ENCODE measurements around the gene SLC15A2.
"Not testable (repeated sequence)": the region's sequence is repeated elsewhere in the genome, so short reads cannot be mapped to it uniquely, and the experiment has no call there.

SLC15A2 gene

DNA sequence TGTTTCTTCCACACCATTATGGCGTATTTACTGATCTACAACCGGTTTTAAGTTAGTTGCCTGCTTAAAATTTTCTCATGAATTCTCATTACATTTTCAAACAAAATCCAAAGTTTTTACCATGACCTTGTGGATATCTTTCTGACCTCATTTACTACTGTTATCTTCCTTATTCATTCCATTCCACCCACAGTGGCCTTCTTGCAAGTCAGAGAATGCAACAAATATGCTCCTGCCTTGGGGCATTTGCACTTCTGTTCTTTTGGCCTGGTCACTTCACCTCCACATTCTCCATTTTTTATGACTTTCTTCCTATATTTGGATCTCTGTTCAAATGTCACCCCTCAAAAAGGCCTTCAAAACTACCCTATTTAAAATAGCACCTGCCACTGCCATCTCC lies 8.8 kb upstream of the SLC15A2 start:
- H3K36me3 ChIP-seq (ENCODE audit: control insufficient read depth, insufficient read depth, low read length): no peaks in the 10 kb centered on the region

DNA sequence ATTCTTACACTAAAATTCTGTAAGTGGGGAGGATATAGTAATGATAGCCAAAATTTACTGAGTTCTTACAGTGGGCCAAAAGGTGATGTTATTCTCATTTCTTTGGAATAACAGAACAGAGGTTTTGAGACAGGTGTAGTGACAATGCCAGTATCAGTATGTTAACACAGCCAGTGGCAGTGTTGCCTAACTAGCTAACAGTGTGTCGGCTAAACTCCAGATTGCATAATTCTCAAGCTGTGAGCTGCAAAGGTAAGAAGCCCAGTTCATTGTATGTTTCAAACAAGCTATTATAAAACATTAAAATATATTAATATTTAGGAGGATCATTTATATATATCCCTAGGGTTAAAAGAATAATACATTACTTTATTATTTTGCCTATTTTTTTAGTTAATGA lies 920 bp downstream of the SLC15A2 start:
- Histone ChIP-seq H3K4me3 (ENCODE audit: low read length) (no peak overlapping the region), H3K4me1 (ENCODE audit: control insufficient read depth, insufficient read depth, low read length) (peaks cover 2% of the 10 kb centered on the region), H3K36me3 (ENCODE audit: control insufficient read depth, insufficient read depth, low read length) (no peaks in the 10 kb centered on the region), H3K9ac (ENCODE audit: low read length) (no peak overlapping the region), H3K27me3 (ENCODE audit: control insufficient read depth, insufficient read depth, low read length) (no peaks in the 10 kb centered on the region), H3K27ac (ENCODE audit: low read depth, low read length) (no peak overlapping the region)

More for the DNA sequence above, 8.8 kb upstream of the SLC15A2 start:
- H3K4me1 ChIP-seq (ENCODE audit: control insufficient read depth, insufficient read depth, low read length): no peaks in the 10 kb centered on the region
- no peak overlapping the region for H3K4me3 ChIP-seq (ENCODE audit: low read length)
- no peak overlapping the region for H3K27ac ChIP-seq (ENCODE audit: low read depth, low read length)
- H3K9ac ChIP-seq (ENCODE audit: low read length): no peak overlapping the region
- no peaks in the 10 kb centered on the region for H3K27me3 ChIP-seq (ENCODE audit: control insufficient read depth, insufficient read depth, low read length)

DNA sequence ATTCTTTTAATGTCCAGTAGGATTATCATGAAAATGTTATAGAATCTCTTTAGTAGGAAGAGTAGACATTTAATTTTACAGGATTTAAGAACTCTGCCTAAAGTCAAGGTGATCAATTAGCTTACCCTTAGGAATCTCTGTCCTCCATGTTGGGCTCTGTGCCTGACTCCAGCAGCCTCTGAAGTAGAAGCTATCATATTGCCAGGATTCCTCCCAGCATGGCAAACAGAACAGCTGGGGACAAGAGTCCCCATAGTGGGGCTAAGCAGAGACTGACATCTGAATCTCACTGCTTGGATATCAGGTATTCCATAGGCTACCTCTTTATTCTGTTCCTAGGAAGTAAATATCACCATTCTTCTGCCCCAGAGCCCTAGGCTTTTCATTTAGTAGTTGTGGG lies 1.5 kb downstream of the SLC15A2 start:
- peaks cover 2% of the 10 kb centered on the region for H3K4me1 ChIP-seq (ENCODE audit: control insufficient read depth, insufficient read depth, low read length)
- no peak overlapping the region for H3K4me3 ChIP-seq (ENCODE audit: low read length)
- H3K36me3 ChIP-seq (ENCODE audit: control insufficient read depth, insufficient read depth, low read length): no peaks in the 10 kb centered on the region
- H3K27ac ChIP-seq (ENCODE audit: low read depth, low read length): no peak overlapping the region
- no peaks in the 10 kb centered on the region for H3K27me3 ChIP-seq (ENCODE audit: control insufficient read depth, insufficient read depth, low read length)
- H3K9ac ChIP-seq (ENCODE audit: low read length): no peak overlapping the region

DNA sequence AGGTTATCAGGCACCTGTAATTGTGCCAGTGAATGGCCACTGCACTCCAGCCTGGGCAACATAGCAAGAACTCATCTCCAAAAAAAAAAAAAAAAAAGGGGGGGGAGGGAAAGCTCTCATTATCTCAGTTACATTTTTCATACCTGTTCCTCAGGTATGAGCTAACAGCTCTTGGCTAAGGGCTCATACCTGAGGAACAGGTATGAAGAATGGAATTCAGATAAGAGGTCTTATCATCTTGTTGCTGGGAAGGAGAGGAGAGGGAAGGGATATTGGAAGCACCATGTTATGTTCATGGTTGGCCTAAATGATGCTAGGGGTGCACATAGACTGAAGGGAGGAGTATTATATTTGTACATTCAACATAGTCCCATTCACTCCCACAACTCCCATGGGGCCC lies 2.6 kb downstream of the SLC15A2 start:
- Histone ChIP-seq H3K36me3 (ENCODE audit: control insufficient read depth, insufficient read depth, low read length) (no peaks in the 10 kb centered on the region), H3K27ac (ENCODE audit: low read depth, low read length) (no peak overlapping the region), H3K27me3 (ENCODE audit: control insufficient read depth, insufficient read depth, low read length) (no peaks in the 10 kb centered on the region), H3K4me1 (ENCODE audit: control insufficient read depth, insufficient read depth, low read length) (peaks cover 2% of the 10 kb centered on the region), H3K9ac (ENCODE audit: low read length) (no peak overlapping the region), H3K4me3 (ENCODE audit: low read length) (no peak overlapping the region)

DNA sequence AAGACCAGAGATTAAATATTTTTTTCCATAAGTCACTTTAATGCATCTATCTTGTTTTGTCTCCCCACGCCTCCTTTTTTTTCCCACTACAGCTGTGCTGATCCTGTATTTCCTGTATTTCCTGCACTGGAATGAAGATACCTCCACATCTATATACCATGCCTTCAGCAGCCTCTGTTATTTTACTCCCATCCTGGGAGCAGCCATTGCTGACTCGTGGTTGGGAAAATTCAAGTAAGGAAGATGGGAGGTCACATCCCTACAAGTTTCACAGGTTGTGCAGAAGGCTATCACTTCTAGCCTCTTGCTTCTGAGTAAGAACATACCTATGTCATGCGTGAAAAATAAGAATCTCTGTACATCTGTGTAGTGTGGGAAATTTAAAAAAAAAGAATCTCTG lies 3.1 kb downstream of the SLC15A2 start:
- Histone ChIP-seq H3K9ac (ENCODE audit: low read length) (no peak overlapping the region), H3K27ac (ENCODE audit: low read depth, low read length) (no peak overlapping the region), H3K36me3 (ENCODE audit: control insufficient read depth, insufficient read depth, low read length) (no peaks in the 10 kb centered on the region), H3K4me3 (ENCODE audit: low read length) (no peak overlapping the region), H3K27me3 (ENCODE audit: control insufficient read depth, insufficient read depth, low read length) (no peaks in the 10 kb centered on the region), H3K4me1 (ENCODE audit: control insufficient read depth, insufficient read depth, low read length) (peaks cover 2% of the 10 kb centered on the region)

DNA sequence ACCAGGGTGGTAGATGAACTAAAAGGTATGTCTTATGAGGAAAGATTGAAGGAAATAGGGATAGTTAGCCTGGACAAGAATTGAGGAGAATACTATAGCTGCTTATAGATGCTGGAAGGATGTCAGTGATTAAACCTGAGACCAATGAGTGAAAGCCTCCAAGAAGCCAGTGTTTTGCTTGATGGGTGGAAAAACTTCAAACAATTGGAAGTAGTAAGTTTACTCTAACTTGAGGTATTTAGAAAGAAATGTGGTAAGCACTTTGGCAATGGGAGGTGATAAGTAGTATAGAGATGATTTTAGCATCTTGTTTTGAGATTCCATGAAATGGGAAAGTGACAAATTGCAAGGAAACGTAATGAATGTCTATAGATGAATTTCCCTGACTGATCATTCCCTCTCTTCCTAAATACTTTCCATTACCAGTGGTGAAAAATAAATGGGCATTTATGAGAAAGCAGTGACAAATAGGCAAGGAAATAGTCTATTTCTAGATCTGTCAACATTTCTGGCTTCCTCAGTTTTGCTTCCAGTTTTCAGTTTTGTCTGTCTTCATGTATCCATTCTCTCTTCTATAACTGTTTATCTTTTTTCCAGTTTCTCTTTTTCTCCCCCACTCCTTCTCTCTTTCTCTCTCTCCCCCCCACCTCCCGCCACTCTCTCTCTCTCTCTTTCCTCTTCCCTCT lies 19.2 kb downstream of the SLC15A2 start:
- H3K4me3 ChIP-seq (ENCODE audit: low read length): no peak overlapping the region
- no peaks in the 10 kb centered on the region for H3K36me3 ChIP-seq (ENCODE audit: control insufficient read depth, insufficient read depth, low read length)
- no peaks in the 10 kb centered on the region for H3K4me1 ChIP-seq (ENCODE audit: control insufficient read depth, insufficient read depth, low read length)
- H3K27ac ChIP-seq (ENCODE audit: low read depth, low read length): no peak overlapping the region
- no peak overlapping the region for H3K9ac ChIP-seq (ENCODE audit: low read length)
- no peaks in the 10 kb centered on the region for H3K27me3 ChIP-seq (ENCODE audit: control insufficient read depth, insufficient read depth, low read length)

DNA sequence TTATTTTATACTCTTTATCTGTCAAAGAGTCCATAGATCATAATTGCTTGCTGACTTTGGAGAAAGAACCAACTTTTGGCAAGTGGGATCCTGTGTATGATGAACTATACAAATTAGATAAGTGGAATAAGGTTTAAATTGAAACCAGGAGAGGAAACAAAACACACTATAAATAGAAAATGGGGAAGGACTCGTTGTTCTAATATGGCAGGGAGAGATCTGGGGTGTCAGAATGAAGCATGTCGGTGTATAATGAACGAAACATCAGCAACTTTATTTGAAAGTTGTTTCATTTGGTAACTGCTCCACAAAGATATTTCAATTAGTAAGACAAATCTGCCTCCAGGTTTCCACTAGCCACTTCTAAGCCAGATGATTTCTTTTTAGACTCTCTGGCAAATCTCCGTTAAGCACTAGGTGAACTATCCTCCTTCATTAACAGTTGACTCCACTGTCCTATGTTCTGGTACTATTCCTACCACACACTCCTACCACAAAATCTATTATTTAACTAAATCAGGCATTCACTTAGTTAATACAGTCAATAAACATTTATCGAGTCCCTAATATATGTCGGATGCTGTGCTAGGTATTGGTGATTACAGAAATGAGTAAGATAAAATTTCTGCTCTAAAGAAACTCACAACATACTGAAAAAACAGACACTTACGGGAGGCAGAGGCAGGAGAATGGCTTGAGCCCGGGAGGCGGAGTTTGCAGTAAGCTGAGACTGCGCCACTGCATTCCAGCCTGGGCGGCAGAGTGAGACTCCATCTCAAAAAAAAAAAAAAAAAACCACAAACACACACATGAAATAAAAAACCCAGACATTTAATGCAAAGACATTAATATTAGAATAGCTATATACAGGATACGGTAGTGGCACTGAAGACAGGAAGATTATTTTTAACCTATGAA lies 20.1 kb downstream of the SLC15A2 start:
- H3K4me3 ChIP-seq (ENCODE audit: low read length): no peak overlapping the region
- H3K9ac ChIP-seq (ENCODE audit: low read length): no peak overlapping the region
- no peaks in the 10 kb centered on the region for H3K36me3 ChIP-seq (ENCODE audit: control insufficient read depth, insufficient read depth, low read length)
- no peaks in the 10 kb centered on the region for H3K4me1 ChIP-seq (ENCODE audit: control insufficient read depth, insufficient read depth, low read length)
- no peak overlapping the region for H3K27ac ChIP-seq (ENCODE audit: low read depth, low read length)
- no peaks in the 10 kb centered on the region for H3K27me3 ChIP-seq (ENCODE audit: control insufficient read depth, insufficient read depth, low read length)

DNA sequence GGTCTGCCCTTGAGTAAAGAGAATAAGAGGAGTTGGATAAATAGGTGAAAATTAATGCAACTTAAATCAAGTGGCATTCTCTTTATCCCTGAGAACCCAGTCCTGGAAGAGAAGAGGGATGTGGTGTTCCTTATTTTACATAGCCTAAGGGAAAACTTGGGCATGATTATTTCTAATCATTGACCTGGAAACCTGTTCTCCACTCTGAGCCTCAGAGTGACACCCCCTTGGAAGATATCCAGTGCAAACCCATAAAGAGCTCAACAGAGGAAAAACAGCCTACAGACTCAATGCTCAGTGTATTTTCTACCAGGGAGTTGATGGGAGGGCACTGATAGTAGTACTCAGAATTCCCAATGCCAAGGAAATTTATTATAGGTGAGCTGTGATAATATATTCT lies 22.0 kb downstream of the SLC15A2 start:
- no peaks in the 10 kb centered on the region for H3K36me3 ChIP-seq (ENCODE audit: control insufficient read depth, insufficient read depth, low read length)
- H3K27me3 ChIP-seq (ENCODE audit: control insufficient read depth, insufficient read depth, low read length): no peaks in the 10 kb centered on the region
- no peak overlapping the region for H3K27ac ChIP-seq (ENCODE audit: low read depth, low read length)
- no peak overlapping the region for H3K4me3 ChIP-seq (ENCODE audit: low read length)
- no peaks in the 10 kb centered on the region for H3K4me1 ChIP-seq (ENCODE audit: control insufficient read depth, insufficient read depth, low read length)
- H3K9ac ChIP-seq (ENCODE audit: low read length): no peak overlapping the region

DNA sequence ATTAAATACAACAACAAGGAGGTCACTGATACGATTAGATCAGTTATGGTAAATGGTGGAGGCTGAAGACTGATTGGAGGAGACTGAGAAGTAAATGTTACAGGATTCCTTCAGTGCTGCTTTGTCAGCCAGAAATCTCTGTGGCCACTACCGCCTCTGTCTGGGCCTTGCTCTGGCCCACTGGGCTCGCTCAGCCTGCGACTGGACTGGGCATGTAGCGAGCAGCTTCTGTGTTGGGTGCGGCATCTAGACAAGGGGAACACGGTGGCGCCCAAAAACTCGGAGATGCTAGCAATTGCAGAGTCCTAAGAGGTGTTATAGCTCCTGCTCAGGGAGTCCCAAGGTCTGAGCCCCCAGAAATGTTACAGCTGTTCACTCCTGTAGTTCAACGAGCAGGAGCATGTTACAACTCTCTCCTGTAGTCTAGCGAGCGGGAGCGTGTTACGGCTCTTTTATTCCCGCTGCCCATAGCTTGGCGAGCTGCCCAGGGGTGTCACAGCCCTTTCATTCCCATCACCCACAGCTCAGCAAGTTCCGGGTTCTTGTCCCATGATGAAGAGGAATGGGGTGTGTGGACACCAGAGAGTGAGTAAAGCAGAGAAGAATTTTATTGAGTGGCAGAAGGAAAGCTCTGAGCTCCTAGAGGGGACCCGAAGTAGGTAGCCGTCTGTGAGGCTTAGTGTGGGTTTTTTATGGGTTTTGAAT lies 24.7 kb downstream of the SLC15A2 start:
- no peak overlapping the region for H3K4me3 ChIP-seq (ENCODE audit: low read length)
- no peak overlapping the region for H3K27ac ChIP-seq (ENCODE audit: low read depth, low read length)
- no peak overlapping the region for H3K9ac ChIP-seq (ENCODE audit: low read length)
- H3K36me3 ChIP-seq (ENCODE audit: control insufficient read depth, insufficient read depth, low read length): no peaks in the 10 kb centered on the region
- no peaks in the 10 kb centered on the region for H3K4me1 ChIP-seq (ENCODE audit: control insufficient read depth, insufficient read depth, low read length)
- H3K27me3 ChIP-seq (ENCODE audit: control insufficient read depth, insufficient read depth, low read length): no peaks in the 10 kb centered on the region

DNA sequence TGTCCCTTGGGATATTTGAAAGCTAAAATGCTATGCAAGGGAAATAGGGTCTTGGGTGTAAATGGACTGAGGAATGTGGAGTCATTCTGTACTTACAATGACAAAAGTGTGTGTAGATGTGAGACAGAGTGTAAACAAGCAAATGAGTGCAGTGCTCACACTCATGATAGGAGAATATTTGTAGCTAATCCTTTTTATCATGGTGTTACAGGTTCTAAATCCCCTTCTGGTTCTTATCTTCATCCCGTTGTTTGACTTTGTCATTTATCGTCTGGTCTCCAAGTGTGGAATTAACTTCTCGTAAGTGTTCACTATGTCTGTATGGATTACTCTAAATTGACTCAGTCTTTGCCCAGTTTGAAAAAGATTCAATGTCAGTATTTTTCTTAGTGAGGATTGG lies 30.5 kb downstream of the SLC15A2 start:
- Histone ChIP-seq H3K27ac (ENCODE audit: low read depth, low read length) (no peak overlapping the region), H3K36me3 (ENCODE audit: control insufficient read depth, insufficient read depth, low read length) (peaks cover 2% of the 10 kb centered on the region), H3K4me1 (ENCODE audit: control insufficient read depth, insufficient read depth, low read length) (no peaks in the 10 kb centered on the region), H3K9ac (ENCODE audit: low read length) (no peak overlapping the region), H3K27me3 (ENCODE audit: control insufficient read depth, insufficient read depth, low read length) (no peaks in the 10 kb centered on the region), H3K4me3 (ENCODE audit: low read length) (no peak overlapping the region)

DNA sequence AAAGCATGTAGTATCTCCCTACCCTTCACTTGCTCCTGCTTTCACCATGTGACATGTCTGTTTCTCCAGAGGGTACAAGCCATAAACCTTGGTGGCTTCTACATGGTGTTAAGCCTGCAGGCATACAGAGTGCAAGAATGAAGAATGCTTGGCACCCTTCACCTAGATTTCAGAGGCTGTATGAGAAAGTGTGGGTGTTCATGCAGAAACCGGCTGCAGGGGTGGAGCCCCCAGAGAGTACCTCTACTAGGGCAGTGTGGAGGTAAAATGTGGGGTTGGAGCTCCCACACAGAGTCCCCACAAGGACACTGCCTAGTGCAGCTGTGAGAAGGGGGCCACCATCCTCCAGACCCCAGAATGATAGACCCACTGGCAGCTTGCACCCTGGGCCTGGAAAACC lies 32.2 kb downstream of the SLC15A2 start:
- Histone ChIP-seq H3K4me1 (ENCODE audit: control insufficient read depth, insufficient read depth, low read length) (no peaks in the 10 kb centered on the region), H3K9ac (ENCODE audit: low read length) (no peak overlapping the region), H3K4me3 (ENCODE audit: low read length) (no peak overlapping the region), H3K36me3 (ENCODE audit: control insufficient read depth, insufficient read depth, low read length) (peaks cover 2% of the 10 kb centered on the region), H3K27ac (ENCODE audit: low read depth, low read length) (no peak overlapping the region), H3K27me3 (ENCODE audit: control insufficient read depth, insufficient read depth, low read length) (no peaks in the 10 kb centered on the region)

DNA sequence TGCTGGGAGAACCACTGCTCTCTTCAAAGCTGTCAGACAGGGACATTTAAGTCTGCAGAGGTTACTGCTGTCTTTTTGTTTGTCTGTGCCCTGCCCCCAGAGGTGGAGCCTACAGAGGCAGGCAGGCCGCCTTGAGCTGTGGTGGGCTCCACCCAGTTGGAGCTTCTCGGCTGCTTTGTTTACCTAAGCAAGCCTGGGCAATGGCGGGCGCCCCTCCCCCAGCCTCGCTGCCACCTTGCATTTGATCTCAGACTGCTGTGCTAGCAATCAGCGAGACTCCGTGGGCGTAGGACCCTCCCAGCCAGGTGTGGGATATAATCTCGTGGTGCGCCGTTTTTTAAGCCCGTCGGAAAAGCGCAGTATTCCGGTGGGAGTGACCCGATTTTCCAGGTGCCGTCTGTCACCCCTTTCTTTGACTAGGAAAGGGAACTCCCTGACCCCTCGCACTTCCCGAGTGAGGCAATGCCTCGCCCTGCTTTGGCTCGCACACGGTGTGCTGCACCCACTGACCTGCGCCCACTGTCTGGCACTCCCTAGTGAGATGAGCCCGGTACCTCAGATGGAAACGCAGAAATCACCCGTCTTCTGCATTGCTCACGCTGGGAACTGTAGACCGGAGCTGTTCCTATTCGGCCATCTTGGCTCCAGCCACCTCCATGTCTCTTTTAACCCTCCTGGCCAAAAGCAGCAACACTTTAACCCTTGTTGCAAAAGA lies 44.1 kb downstream of the SLC15A2 start:
- H3K4me3 ChIP-seq (ENCODE audit: low read length); H3K9ac ChIP-seq (ENCODE audit: low read length); H3K27me3 ChIP-seq (ENCODE audit: control insufficient read depth, insufficient read depth, low read length): not testable (repeated sequence)

More for the DNA sequence above, 44.1 kb downstream of the SLC15A2 start:
- H3K36me3 ChIP-seq (ENCODE audit: control insufficient read depth, insufficient read depth, low read length); H3K4me1 ChIP-seq (ENCODE audit: control insufficient read depth, insufficient read depth, low read length); H3K27ac ChIP-seq (ENCODE audit: low read depth, low read length): not testable (repeated sequence)
